Lung (tissue), 12 donors: ENCODE measurements around the gene CELSR1. TPM values are rescaled to one million over a fixed set of nuclear protein-coding genes. Genes with fewer than 3 reads are reported as not detected.

ENCODE experiments used
- ATAC-seq: fragments of 200-7000 bp; cut with Tn5 transposase; one replicate; pipeline ENCODE4 v1.9.1; 2020; ENCODE audit warnings: moderate number of reproducible peaks; ENCODE audit not compliant: insufficient read depth, low FRiP score
- DNase-seq, 3 donors: peaks; one replicate each; pipeline ENCODE4 v3.0.0-alpha.2; 2013 to 2017
- H3K27ac ChIP-seq, 2 donors: one replicate each; pipeline ENCODE4 v1.5.1; 2013; ENCODE audit warnings: mild to moderate bottlenecking in 2 of 2, moderate library complexity in 2 of 2, control low read depth in 1 of 2, inconsistent platforms in 1 of 2, low read depth in 1 of 2, low read length in 1 of 2
- H3K27me3 ChIP-seq, 3 donors: one replicate each; pipeline ENCODE4 v1.5.1; 2013; ENCODE audit warnings: low read length in 2 of 3; ENCODE audit not compliant: control insufficient read depth in 3 of 3, insufficient read depth in 3 of 3
- H3K36me3 ChIP-seq, 4 donors: one replicate each; pipeline ENCODE4 v1.5.1; 2013; ENCODE audit warnings: low read length in 4 of 4, mild to moderate bottlenecking in 1 of 4, moderate library complexity in 1 of 4; ENCODE audit not compliant: control insufficient read depth in 4 of 4, insufficient read depth in 4 of 4
- H3K4me1 ChIP-seq, 5 donors: one replicate each; pipeline ENCODE4 v1.5.1; 2013; ENCODE audit warnings: low read length in 5 of 5, mild to moderate bottlenecking in 2 of 5, moderate library complexity in 1 of 5; ENCODE audit not compliant: control insufficient read depth in 5 of 5, insufficient read depth in 5 of 5
- H3K4me3 ChIP-seq: one replicate; pipeline ENCODE4 v1.5.1; 2013; ENCODE audit warnings: mild to moderate bottlenecking, control low read depth, moderate library complexity
- H3K9ac ChIP-seq, 2 donors: one replicate each; pipeline ENCODE4 v1.5.1; 2013; ENCODE audit warnings: low read length in 2 of 2, control low read depth in 1 of 2; ENCODE audit not compliant: insufficient read depth in 1 of 2
- H3K9me3 ChIP-seq, 4 donors: one replicate each; pipeline ENCODE4 v1.5.1; 2013; ENCODE audit warnings: low read length in 3 of 4, mild to moderate bottlenecking in 1 of 4, moderate library complexity in 1 of 4; ENCODE audit not compliant: control insufficient read depth in 4 of 4, insufficient read depth in 3 of 4
- WGBS, 2 donors: extraction: QIAGEN DNeasy Blood & Tissue Kit; methylation state at CpG; one replicate each; pipeline ENCODE4 v1.1.7; 2013; 5-methylcytosine and 5-hydroxymethylcytosine counted together
- polyA plus RNA-seq, 2 donors: library from polyadenylated mRNA; stranded (reverse); fragments of 200-250 nt; gene quantifications; one replicate each; pipeline ENCODE4 v1.2.1, GENCODE V29; 2013
- total RNA-seq, 2 donors: library from RNA; depleted of rRNA in 1 of 2; stranded (reverse); fragments of >200 nt in 1 of 2; gene quantifications; one replicate each; pipeline ENCODE4 v1.2.1, GENCODE V29; 2014 to 2021
- TF ChIP-seq, protein P1 (sequence below): IDR thresholded peaks from 2 replicates; pipeline ENCODE4 v1.5.1; 2012; ENCODE audit warnings: mild to moderate bottlenecking; ENCODE audit errors: control extremely low read depth, extremely low read depth
- donor health status: control.
- donor health status: control.
- donor health status: Bipolar disorder and iron deficiency.
- donor health status: healthy.
- donor health status: DM: yes; HTN: yes; CAD: no.

The CELSR1 gene
- total and polyA plus RNA-seq, 4 donors: 14.0 to 65.9 (median 32.7) TPM

GRCh38 chr22:46513908-46514550, 23.4 kb downstream of the CELSR1 start:
- Histone ChIP-seq H3K9ac (no peak overlapping the region), H3K27ac (no peak overlapping the region), H3K27me3 (peaks cover 0 to 3% (median 0%) of the 10 kb centered on the region in 3 donors), H3K9me3 (no peaks in the 10 kb centered on the region), H3K36me3 (no peaks in the 10 kb centered on the region), H3K4me1 (peaks cover 0 to 2% (median 0%) of the 10 kb centered on the region in 5 donors), H3K4me3 (no peak overlapping the region)
- WGBS, 2 donors: 90 to 93% methylated on average over 16 of the region's 16 CpGs
- TF ChIP-seq, protein P1, sequence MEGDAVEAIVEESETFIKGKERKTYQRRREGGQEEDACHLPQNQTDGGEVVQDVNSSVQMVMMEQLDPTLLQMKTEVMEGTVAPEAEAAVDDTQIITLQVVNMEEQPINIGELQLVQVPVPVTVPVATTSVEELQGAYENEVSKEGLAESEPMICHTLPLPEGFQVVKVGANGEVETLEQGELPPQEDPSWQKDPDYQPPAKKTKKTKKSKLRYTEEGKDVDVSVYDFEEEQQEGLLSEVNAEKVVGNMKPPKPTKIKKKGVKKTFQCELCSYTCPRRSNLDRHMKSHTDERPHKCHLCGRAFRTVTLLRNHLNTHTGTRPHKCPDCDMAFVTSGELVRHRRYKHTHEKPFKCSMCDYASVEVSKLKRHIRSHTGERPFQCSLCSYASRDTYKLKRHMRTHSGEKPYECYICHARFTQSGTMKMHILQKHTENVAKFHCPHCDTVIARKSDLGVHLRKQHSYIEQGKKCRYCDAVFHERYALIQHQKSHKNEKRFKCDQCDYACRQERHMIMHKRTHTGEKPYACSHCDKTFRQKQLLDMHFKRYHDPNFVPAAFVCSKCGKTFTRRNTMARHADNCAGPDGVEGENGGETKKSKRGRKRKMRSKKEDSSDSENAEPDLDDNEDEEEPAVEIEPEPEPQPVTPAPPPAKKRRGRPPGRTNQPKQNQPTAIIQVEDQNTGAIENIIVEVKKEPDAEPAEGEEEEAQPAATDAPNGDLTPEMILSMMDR: no peak
- ATAC-seq (no peak), DNase-seq (no peak)

GRCh38 chr22:46512683-46513082, 24.7 kb downstream of the CELSR1 start:
- no peaks in the 10 kb centered on the region for H3K9me3 ChIP-seq
- H3K27me3 ChIP-seq: peaks cover 0 to 3% (median 0%) of the 10 kb centered on the region in 3 donors
- no peak overlapping the region for H3K9ac ChIP-seq
- TF ChIP-seq, protein P1: no peak
- no peak overlapping the region for H3K27ac ChIP-seq
- no peaks in the 10 kb centered on the region for H3K36me3 ChIP-seq
- H3K4me3 ChIP-seq: no peak overlapping the region
- DNase-seq (no peak), ATAC-seq (no peak)
- peaks cover 0 to 13% (median 0%) of the 10 kb centered on the region in 5 donors for H3K4me1 ChIP-seq
- WGBS, 2 donors: 92 to 96% methylated on average over 11 of the region's 11 CpGs

GRCh38 chr22:46512039-46512370, 25.4 kb downstream of the CELSR1 start:
- Histone ChIP-seq H3K4me3 (no peak overlapping the region), H3K36me3 (no peaks in the 10 kb centered on the region), H3K27me3 (peaks cover 0 to 3% (median 0%) of the 10 kb centered on the region in 3 donors), H3K27ac (no peak overlapping the region), H3K4me1 (peaks cover 0 to 19% (median 2%) of the 10 kb centered on the region in 5 donors), H3K9me3 (no peaks in the 10 kb centered on the region), H3K9ac (no peak overlapping the region)
- TF ChIP-seq, protein P1: no peak
- DNase-seq (no peak), ATAC-seq (no peak)
- 84 to 93% methylated on average over 11 of the region's 11 CpGs for WGBS, 2 donors
